ENCODE measurements around the gene KLF11.

KLF11 gene

GRCh38 chr2:10054424-10054823 is 11.1 kb downstream of the KLF11 start:
- Histone ChIP-seq H3K36me3 (ENCODE audit: control insufficient read depth, insufficient read depth, low read length) (no peaks in the 10 kb centered on the region), H3K4me1 (peaks cover 19% of the 10 kb centered on the region)

DNA sequence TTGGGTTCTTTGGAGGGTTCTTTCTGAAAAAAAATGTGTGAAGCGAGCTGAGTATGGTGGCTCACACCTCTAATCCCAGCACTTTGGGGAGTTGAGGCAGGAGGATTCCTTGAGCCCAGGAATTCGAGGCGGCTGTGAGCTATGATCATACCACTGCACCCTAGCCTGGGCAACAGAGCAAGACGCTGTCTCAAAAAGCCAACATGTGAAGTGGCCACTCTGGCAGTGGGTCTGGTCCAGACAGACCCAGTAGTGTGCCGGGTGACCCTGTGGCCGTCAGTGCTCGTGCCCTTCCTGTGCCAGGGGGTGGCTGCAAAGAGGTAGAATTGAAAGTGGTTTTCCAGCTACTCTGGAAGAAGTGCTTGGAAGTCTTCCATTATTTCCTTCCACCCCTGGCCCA is 11.6 kb downstream of the KLF11 start:
- Histone ChIP-seq H3K4me2 (ENCODE audit: low read length) (no peak overlapping the region), H3K36me3 (ENCODE audit: control insufficient read depth, insufficient read depth, low read length) (no peaks in the 10 kb centered on the region), H3K9me3 (ENCODE audit: control insufficient read depth, low read length) (no peaks in the 10 kb centered on the region), H3K79me2 (peaks cover 7% of the 10 kb centered on the region), H3K4me1 (peaks cover 17% of the 10 kb centered on the region), H2AFZ (no peak overlapping the region), H3K4me3 (ENCODE audit: low read depth, low read length) (no peak overlapping the region), H3K27ac (no peak overlapping the region), H3K27me3 (ENCODE audit: control insufficient read depth, insufficient read depth, low read length) (no peaks in the 10 kb centered on the region), H3K9ac (no peak overlapping the region)
- TF ChIP-seq CTCF (IDR thresholded peaks at IDR 0.05), result no peak

More at GRCh38 chr2:10054424-10054823, 11.1 kb downstream of the KLF11 start:
- no peak overlapping the region for H3K27ac ChIP-seq
- H3K4me2 ChIP-seq (ENCODE audit: low read length), result no peak overlapping the region
- no peak for TF ChIP-seq CTCF (IDR thresholded peaks at IDR 0.05)
- no peak overlapping the region for H3K9ac ChIP-seq
- no peak overlapping the region for H3K4me3 ChIP-seq (ENCODE audit: low read depth, low read length)
- peaks cover 9% of the 10 kb centered on the region for H3K79me2 ChIP-seq
- no peaks in the 10 kb centered on the region for H3K9me3 ChIP-seq (ENCODE audit: control insufficient read depth, low read length)
- H3K27me3 ChIP-seq (ENCODE audit: control insufficient read depth, insufficient read depth, low read length), result no peaks in the 10 kb centered on the region
- H2AFZ ChIP-seq, result no peak overlapping the region

- Histone ChIP-seq H3K9ac (no peak overlapping the region), H3K36me3 (ENCODE audit: control insufficient read depth, insufficient read depth, low read length) (no peaks in the 10 kb centered on the region), H3K4me1 (peaks cover 17% of the 10 kb centered on the region), H3K27ac (no peak overlapping the region), H3K4me2 (ENCODE audit: low read length) (no peak overlapping the region), H2AFZ (no peak overlapping the region), H3K4me3 (ENCODE audit: low read depth, low read length) (no peak overlapping the region), H3K9me3 (ENCODE audit: control insufficient read depth, low read length) (no peaks in the 10 kb centered on the region), H3K27me3 (ENCODE audit: control insufficient read depth, insufficient read depth, low read length) (no peaks in the 10 kb centered on the region), H3K79me2 (peaks cover 2% of the 10 kb centered on the region)
- no peak for TF ChIP-seq CTCF (IDR thresholded peaks at IDR 0.05)
These were observed 13.1 kb downstream of the KLF11 start for GRCh38 chr2:10056439-10056838.

DNA sequence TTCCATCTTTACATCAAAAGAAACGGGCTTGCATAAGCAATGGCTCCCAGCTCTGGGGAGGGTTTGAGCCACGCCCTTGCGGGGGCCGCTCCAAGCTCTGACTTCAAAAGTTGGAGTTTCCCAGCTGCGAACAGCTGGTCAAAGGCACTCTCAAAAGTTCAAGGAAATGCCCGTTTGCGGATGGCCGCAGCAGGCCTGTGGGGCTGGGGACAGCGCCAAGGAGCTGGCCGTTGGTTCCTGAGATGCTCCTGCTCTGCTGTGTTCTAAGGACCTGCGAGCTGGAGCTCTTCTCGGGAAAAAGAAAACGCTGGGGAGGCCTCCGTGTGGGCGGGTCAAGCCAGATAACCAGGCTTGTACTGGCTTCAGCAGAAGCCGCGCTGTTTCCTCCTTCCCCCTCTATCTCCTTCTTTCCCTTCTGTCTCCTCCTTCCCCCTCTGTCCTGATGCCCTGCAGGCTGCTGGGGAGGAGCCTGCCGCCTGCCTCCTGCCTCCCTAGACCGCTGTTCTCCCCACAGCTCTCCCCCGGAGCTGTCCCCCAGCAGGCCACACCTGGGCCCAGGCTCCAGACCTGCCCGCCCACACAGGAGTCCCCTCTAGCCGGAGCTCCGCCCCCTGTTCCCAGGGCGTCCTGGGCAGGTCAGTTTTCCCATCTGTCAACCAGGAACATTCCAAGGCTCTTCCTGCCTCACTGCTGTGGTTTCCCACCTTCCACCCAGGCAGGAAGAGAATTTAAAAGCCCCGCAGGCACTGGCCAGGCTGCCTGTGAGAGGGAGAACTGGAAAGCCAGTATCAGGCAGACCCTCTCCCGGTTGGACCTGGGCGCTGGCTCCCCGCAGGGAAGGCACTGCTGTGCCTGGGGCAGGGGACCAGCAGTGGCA is 14.1 kb downstream of the KLF11 start:
- peaks cover 17% of the 10 kb centered on the region for H3K4me1 ChIP-seq
- no peak for TF ChIP-seq CTCF (IDR thresholded peaks at IDR 0.05)
- H3K9me3 ChIP-seq (ENCODE audit: control insufficient read depth, low read length), result no peaks in the 10 kb centered on the region
- peak overlapping the region; percentile 63 for H2AFZ ChIP-seq
- no peak overlapping the region for H3K9ac ChIP-seq
- no peaks in the 10 kb centered on the region for H3K27me3 ChIP-seq (ENCODE audit: control insufficient read depth, insufficient read depth, low read length)
- no peak overlapping the region for H3K27ac ChIP-seq
- no peak overlapping the region for H3K4me3 ChIP-seq (ENCODE audit: low read depth, low read length)
- no peaks in the 10 kb centered on the region for H3K36me3 ChIP-seq (ENCODE audit: control insufficient read depth, insufficient read depth, low read length)
- no peaks in the 10 kb centered on the region for H3K79me2 ChIP-seq
- no peak overlapping the region for H3K4me2 ChIP-seq (ENCODE audit: low read length)
